Activated CD8-positive, alpha-beta memory T cell treated with anti-CD3 and anti-CD28 coated beads, Interleukin-2, amount 10 ng/mL, durations not matched to agents 7 days and 5 days (primary cell): ENCODE results near the gene LIMS1. TPM values are rescaled to one million over a fixed set of nuclear protein-coding genes. Genes with fewer than 3 reads are reported as not detected.

Experiments used
- ATAC-seq: fragments of 150-1000 bp; cut with Tn5 transposase; one replicate; pipeline ENCODE4 v1.10.0; 2021; ENCODE audit warnings: moderate library complexity
- CTCF ChIA-PET: fragments of 350-600 bp; sonication (Branson Sonifier 250); formaldehyde crosslinking; loops from one replicate; lab custom pipeline; 2021; ENCODE audit warnings: antibody characterized with exemption; lab: Charles Lee
- DNase-seq: peaks from one replicate; pipeline ENCODE4 v3.0.0-alpha.2; 2020
- H3K27ac Mint-ChIP-seq: one replicate; pipeline ENCODE4 v1.8.0; 2021; ENCODE audit warnings: mild to moderate bottlenecking, mixed read lengths
- H3K27me3 Mint-ChIP-seq: one replicate; pipeline ENCODE4 v1.8.0; 2021; ENCODE audit warnings: mixed read lengths
- H3K36me3 Mint-ChIP-seq: one replicate; pipeline ENCODE4 v1.8.0; 2021; ENCODE audit warnings: mild to moderate bottlenecking, mixed read lengths
- H3K4me1 Mint-ChIP-seq: one replicate; pipeline ENCODE4 v1.8.0; 2021; ENCODE audit warnings: mixed read lengths
- H3K4me3 Mint-ChIP-seq: one replicate; pipeline ENCODE4 v1.8.0; 2021; ENCODE audit warnings: mild to moderate bottlenecking, moderate library complexity, mixed read lengths
- H3K9me3 Mint-ChIP-seq: one replicate; pipeline ENCODE4 v1.8.0; 2022; ENCODE audit warnings: low read depth, mixed read lengths
- total RNA-seq, 2 experiments: library from RNA; stranded (reverse); gene quantifications; one replicate each; pipeline ENCODE4 v1.2.3, GENCODE V29; 2021

Gene LIMS1
- total RNA-seq, 2 experiments from 2014 or later = 57.2 to 58.2 TPM

DNA sequence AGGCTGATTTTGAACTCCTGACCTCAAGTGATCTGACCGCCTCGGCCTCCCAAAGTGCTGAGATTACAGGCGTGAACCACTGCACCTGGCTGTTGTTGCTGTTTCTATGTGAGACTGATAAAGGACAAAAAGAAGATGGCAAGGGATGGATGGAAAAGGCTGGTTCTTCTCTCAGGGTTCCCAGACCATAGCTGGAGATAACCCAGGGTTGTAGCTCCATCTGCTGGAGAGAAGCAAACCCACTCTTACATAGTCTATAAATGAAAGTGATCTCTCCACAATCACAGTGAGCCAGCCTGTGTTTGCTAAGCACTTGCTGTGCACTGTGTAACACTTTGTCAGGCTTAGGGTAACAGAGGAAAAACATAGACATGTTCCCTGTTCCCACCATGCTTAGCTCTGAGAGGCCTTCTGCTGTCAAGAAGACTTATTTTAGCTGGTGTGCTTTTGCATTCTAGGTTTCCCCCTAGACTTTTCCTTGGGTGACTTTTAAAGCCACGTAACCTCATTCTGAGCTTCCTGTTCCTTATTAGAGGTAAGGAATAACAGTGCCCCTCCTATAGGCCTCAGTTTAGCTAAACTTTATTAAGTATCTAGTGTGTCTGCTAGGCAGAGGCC, 49.7 kb downstream of the LIMS1 start:
- DNase-seq (peak; percentile 72), ATAC-seq (peak; percentile 88)
- no peak overlapping the region for H3K27ac Mint-ChIP-seq
- CTCF ChIA-PET = interaction anchor here (0.6 to 2.4 kb wide), 24 partner anchors 10 to 649 kb away, joined by 3 to 21 read pairs (median 4); partner anchors contain the start of genes LIMS1 and RANBP2
- H3K27me3 Mint-ChIP-seq = no peaks in the 10 kb centered on the region
- H3K4me3 Mint-ChIP-seq = no peak overlapping the region
- H3K9me3 Mint-ChIP-seq = no peaks in the 10 kb centered on the region
- H3K4me1 Mint-ChIP-seq = peaks cover 41% of the 10 kb centered on the region
- no peaks in the 10 kb centered on the region for H3K36me3 Mint-ChIP-seq

DNA sequence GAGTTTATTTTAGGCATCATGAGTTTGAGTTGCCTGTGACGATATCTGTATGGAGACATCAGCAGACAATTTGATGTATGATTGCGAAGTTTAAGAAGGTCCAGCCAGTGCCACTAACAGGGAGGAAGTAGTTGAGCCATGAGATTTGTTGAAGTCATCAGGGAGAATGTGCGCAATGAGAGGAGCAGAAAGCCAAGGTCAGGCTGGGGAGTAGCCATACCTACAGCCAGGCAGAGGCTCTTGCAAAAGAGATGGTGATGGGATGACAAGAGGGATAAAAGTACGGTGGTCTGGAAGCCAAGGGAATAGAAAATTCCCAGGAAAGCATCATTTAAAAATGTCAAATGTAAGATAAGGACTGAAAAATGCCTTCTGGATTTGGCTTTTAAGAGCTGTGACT, 51.2 kb downstream of the LIMS1 start:
- Mint-ChIP-seq H3K4me1 (peaks cover 41% of the 10 kb centered on the region), H3K36me3 (no peaks in the 10 kb centered on the region), H3K9me3 (no peaks in the 10 kb centered on the region), H3K27ac (no peak overlapping the region), H3K27me3 (no peaks in the 10 kb centered on the region), H3K4me3 (no peak overlapping the region)
- ATAC-seq (no peak), DNase-seq (no peak)
- CTCF ChIA-PET = interaction anchor here (1.0 to 1.9 kb wide), 2 partner anchors 51 to 165 kb away, joined by 3 to 12 read pairs; partner anchors contain the start of gene LIMS1

DNA sequence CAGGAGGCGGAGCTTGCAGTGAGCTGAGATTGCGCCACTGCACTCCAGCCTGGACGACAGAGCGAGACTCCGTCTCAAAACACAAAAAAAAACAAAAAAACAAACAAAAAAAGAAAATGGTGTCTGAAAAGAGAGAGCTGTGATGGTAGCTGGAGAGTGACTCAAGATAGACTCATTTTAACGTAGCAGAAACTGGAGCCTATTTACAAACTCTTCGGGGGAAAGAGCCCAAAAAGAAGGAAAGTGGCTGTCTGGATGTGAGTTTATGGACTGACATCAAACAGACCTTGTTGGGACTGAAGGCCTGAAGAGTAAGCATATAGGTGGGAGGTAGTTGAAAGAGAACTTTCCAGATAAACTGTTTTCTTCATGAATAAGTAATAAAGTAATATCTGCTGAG, 51.8 kb downstream of the LIMS1 start:
- no peaks in the 10 kb centered on the region for H3K9me3 Mint-ChIP-seq
- H3K36me3 Mint-ChIP-seq = no peaks in the 10 kb centered on the region
- no peak for DNase-seq
- no peaks in the 10 kb centered on the region for H3K27me3 Mint-ChIP-seq
- peaks cover 41% of the 10 kb centered on the region for H3K4me1 Mint-ChIP-seq
- no peak overlapping the region for H3K27ac Mint-ChIP-seq
- no peak overlapping the region for H3K4me3 Mint-ChIP-seq
- no peak for ATAC-seq
- CTCF ChIA-PET = interaction anchor here (0.7 to 1.6 kb wide), 3 partner anchors 48 to 165 kb away, joined by 3 read pairs; no protein-coding TSS in a partner anchor

DNA sequence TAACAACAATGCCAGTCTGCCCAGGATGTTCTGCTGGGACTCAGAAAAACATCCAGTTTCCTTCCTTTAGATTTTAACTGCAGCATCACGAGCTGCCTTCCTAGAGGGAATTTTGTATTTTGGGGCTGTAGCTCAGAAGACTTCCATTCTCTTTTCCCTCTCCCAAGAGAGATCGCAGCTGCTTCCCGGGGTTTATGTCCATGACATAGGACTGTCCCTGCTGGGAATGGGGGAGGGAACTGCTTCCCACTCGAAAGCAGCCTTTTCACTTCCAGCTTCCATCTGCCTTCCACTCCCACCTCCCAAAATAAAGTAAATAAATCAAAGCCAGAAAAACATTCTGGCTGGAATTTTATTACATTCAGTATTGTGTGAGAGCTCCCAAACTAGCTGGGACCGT, 52.4 kb downstream of the LIMS1 start:
- H3K4me3 Mint-ChIP-seq = no peak overlapping the region
- CTCF ChIA-PET = interaction anchor here (0.7 to 1.6 kb wide), 3 partner anchors 47 to 166 kb away, joined by 3 read pairs; no protein-coding TSS in a partner anchor
- DNase-seq (no peak), ATAC-seq (no peak)
- H3K36me3 Mint-ChIP-seq = no peaks in the 10 kb centered on the region
- H3K9me3 Mint-ChIP-seq = no peaks in the 10 kb centered on the region
- no peaks in the 10 kb centered on the region for H3K27me3 Mint-ChIP-seq
- H3K4me1 Mint-ChIP-seq = peaks cover 41% of the 10 kb centered on the region
- H3K27ac Mint-ChIP-seq = no peak overlapping the region

DNA sequence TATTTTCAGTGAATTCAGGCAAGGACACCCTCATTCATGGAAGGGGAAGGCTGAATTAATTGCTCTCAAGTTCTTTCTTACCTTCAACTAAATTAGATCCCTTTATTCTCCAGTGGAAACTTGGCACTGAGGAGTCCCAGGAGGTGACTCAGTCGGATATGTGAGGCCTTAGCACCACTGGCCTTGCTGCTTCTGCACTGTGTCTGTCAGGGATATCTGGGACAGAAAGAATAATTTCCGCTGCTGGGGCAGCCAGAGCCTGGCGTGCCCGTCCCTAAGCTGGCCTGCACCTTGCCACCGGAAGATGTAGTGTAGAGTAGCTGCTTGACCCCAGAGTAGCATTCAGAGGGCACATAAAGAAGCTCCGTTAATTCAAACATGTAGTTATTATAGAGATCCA, 53.4 kb downstream of the LIMS1 start:
- Mint-ChIP-seq H3K4me1 (peaks cover 39% of the 10 kb centered on the region), H3K36me3 (no peaks in the 10 kb centered on the region), H3K27ac (no peak overlapping the region), H3K27me3 (no peaks in the 10 kb centered on the region), H3K4me3 (no peak overlapping the region), H3K9me3 (no peaks in the 10 kb centered on the region)
- CTCF ChIA-PET = interaction anchor here (1.3 to 1.6 kb wide), 2 partner anchors 46 to 48 kb away, joined by 3 to 4 read pairs; no protein-coding TSS in a partner anchor
- no peak for DNase-seq
- no peak for ATAC-seq

DNA sequence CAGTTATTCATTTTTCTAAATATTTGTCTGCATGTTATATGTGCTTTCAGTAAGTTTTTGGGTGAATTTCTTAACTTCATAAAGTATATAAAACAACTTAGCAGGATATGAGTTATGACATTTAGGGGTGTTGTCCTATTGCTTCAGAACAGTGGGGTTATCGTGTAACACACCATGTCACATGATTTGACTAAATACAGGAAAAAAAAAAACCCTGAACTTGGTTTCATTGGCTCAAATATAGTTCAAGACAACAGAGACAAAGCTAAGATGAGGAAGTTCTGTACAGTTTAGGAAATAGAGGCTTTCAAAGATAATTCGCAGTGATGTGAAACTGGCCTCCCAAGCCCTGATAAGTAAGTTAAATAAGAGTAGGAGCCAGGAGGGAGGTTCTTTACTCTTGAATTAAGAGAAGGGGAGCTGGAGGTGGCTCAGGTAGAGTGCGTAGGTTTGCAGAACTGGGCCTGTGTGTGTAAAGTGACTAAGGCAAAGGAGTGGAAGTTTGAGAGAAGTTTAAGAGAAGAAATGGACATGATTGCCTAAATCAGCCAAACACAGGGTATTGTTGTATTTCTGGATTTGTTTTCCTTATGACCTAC, 53.9 kb downstream of the LIMS1 start:
- no peaks in the 10 kb centered on the region for H3K9me3 Mint-ChIP-seq
- peaks cover 38% of the 10 kb centered on the region for H3K4me1 Mint-ChIP-seq
- CTCF ChIA-PET = interaction anchor here (1.3 kb wide), 1 partner anchor 48 kb away, joined by 4 read pairs; no protein-coding TSS in a partner anchor
- H3K27ac Mint-ChIP-seq = no peak overlapping the region
- DNase-seq (no peak), ATAC-seq (no peak)
- H3K4me3 Mint-ChIP-seq = no peak overlapping the region
- H3K36me3 Mint-ChIP-seq = no peaks in the 10 kb centered on the region
- no peaks in the 10 kb centered on the region for H3K27me3 Mint-ChIP-seq

DNA sequence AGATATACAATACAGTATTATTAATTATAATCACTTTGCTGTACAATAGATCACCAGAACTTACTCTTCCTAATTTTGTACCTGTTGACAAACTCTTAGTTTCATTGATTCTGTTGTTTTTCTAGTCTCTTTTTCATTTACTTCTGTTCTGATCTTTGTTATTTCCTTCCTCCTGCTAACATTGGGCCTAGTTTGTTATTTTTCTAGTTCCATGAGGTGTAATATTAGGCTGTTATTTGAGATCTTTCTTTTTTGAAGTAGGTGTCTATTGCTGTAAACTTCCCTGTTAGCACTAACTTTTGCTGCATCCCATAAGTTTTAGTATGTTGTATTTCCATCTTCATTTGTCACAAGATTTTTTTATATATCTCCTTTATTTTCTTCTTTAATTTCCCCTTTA, 55.1 kb downstream of the LIMS1 start:
- DNase-seq = no peak
- CTCF ChIA-PET = no interaction called here
- no peak for ATAC-seq
- H3K9me3 Mint-ChIP-seq = no peaks in the 10 kb centered on the region
- H3K27ac Mint-ChIP-seq = no peak overlapping the region
- no peaks in the 10 kb centered on the region for H3K27me3 Mint-ChIP-seq
- no peaks in the 10 kb centered on the region for H3K36me3 Mint-ChIP-seq
- peaks cover 37% of the 10 kb centered on the region for H3K4me1 Mint-ChIP-seq
- no peak overlapping the region for H3K4me3 Mint-ChIP-seq

DNA sequence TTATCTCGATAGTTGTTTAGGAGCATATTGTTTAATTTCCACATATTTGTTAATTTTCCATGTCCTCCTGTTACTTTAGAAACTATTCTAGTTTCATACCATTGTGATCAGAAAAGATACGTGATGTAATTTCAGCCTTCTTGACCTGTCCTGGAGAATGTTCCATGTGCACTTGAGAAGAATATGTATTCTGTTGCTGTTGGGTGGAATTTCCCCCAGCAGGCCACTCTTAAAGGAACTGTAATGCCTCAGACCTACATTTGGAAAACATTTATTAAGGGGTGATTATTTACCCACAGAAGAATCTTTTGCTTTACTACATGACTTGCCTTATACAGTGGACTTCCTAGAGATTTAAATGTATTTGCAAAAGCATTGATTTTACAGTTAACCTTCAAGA, 55.5 kb downstream of the LIMS1 start:
- Mint-ChIP-seq H3K4me3 (no peak overlapping the region), H3K9me3 (no peaks in the 10 kb centered on the region), H3K27me3 (no peaks in the 10 kb centered on the region), H3K4me1 (peaks cover 38% of the 10 kb centered on the region), H3K27ac (no peak overlapping the region), H3K36me3 (no peaks in the 10 kb centered on the region)
- CTCF ChIA-PET = no interaction called here
- DNase-seq = no peak
- ATAC-seq = no peak

DNA sequence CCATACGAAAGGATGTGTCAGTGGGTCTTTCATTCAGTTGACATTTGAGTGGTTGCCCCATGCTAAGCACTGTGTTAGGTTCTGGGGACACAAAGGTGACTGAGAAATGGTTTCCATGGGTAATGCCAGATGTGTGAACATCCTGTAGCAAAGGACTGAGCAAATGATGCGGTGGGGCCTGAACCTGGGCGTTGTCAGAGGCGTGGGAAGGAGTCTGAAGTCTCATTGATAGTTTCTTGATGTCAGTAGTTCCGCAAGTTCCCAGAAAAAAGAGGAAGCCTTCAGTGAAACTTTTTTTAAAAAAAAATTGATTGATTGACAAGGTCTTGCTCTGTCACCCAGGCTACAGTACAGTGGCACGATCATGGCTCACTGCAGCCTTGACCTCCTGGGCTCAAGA, 56.9 kb downstream of the LIMS1 start:
- Mint-ChIP-seq H3K4me3 (no peak overlapping the region), H3K9me3 (no peaks in the 10 kb centered on the region)

DNA sequence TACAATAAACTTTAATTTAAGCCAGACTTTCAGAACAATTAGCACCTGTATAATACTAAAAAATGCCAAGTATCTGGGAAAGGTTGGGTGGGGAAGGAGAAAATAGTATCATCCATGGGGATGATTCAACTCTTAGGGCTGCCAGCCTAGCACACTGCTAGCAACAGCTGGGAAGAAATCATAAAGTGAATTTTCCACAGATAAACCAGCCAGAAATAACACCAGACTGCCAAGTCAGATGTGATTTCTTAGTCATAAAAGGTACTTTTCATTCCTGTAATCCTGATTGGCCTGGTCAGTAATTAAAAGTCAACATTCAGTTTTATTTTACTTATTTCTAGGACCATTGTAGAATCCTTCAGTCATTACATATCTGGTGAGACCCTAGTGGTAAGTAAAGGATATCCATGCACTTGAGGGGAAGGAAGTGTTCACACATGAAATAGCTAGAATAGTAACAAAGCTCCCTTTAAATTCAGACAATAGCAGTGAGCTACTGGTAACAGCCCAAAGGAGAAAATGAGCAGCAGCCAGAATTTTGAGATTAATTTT, 59.4 kb downstream of the LIMS1 start:
- no peak overlapping the region for H3K4me3 Mint-ChIP-seq
- no peaks in the 10 kb centered on the region for H3K9me3 Mint-ChIP-seq
- H3K4me1 Mint-ChIP-seq = peaks cover 48% of the 10 kb centered on the region
- ATAC-seq (peak; percentile 31), DNase-seq (no peak)
- H3K27me3 Mint-ChIP-seq = no peaks in the 10 kb centered on the region
- CTCF ChIA-PET = interaction anchor here (0.9 to 4.0 kb wide), 6 partner anchors 9 to 42 kb away, joined by 3 to 29 read pairs (median 5); no protein-coding TSS in a partner anchor
- no peaks in the 10 kb centered on the region for H3K36me3 Mint-ChIP-seq
- H3K27ac Mint-ChIP-seq = peak overlapping the region; percentile 75

More for the DNA sequence above, 56.9 kb downstream of the LIMS1 start:
- no peak for ATAC-seq
- DNase-seq = no peak
- Mint-ChIP-seq H3K4me1 (peaks cover 50% of the 10 kb centered on the region), H3K27me3 (no peaks in the 10 kb centered on the region), H3K27ac (no peak overlapping the region), H3K36me3 (no peaks in the 10 kb centered on the region)
- CTCF ChIA-PET = no interaction called here

DNA sequence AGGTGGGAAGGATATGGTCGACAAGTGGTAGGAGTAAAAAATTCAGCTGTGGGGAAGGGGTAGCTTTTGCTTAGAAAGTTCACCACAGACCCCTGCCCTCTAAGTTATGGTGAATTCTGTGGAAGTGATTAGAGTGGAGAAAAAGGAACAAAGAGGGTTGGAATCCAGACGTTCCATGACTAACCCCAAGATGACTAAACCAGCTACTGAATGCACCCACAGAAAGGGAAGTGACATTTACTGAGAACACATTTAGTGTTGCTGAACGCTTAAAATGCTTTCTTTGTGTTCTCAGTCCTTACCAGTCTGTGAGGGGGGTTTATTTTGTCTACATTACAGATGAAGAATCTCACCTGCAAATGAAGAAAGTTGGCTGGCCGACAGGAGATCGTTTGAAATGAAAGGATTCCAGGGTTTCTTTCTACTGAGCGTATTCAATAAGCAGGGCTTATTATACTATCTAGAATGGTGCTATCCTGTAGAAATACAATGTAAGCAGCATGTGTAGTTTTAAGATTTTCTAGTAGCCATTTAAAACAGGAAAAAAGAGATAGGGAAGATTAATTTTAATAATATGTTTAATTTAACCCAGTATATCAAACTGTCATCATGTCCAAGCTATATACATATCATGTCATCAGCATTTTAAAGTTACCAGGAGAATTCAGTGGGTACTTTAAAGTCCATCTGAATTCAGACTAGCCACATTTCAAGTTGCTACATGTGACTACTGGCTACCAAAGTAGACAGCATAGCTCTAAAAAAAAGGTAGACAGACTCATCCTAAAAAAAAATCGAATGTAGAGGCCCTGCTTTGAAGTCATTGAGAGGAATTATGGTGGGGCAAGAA, 60.1 kb downstream of the LIMS1 start:
- CTCF ChIA-PET = interaction anchor here (0.8 to 4.0 kb wide), 7 partner anchors 10 to 42 kb away, joined by 3 to 29 read pairs (median 5); no protein-coding TSS in a partner anchor
- peak; percentile 87 for ATAC-seq
- DNase-seq = peak; percentile 51
- Mint-ChIP-seq H3K4me1 (peaks cover 47% of the 10 kb centered on the region), H3K27me3 (no peaks in the 10 kb centered on the region), H3K27ac (peak overlapping the region; percentile 75), H3K4me3 (peak overlapping the region; percentile 50), H3K9me3 (no peaks in the 10 kb centered on the region), H3K36me3 (no peaks in the 10 kb centered on the region)

DNA sequence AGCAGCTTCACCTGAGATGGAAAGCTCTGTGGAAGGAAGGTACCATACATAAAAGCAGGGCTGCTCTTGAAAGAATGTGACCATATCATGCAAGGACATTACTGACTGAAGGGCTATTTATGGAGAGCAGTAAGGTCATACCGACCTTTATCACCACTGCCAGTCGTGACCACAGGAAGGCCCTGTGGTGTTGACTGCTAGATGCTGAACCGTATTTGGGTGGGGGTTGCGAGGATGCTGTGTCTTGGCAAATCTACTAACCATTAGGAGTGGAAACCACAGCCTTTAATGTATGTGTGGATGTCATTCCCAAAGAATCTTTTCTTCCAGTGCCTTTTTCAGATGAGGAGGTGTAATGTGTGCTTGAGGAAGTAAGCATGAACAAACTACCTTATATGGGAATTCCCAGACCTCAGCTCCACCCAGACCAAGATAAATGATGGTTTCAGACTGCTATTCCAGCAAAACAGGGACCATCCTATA, 60.8 kb downstream of the LIMS1 start:
- Mint-ChIP-seq H3K4me1 (peaks cover 42% of the 10 kb centered on the region), H3K9me3 (no peaks in the 10 kb centered on the region), H3K4me3 (peak overlapping the region; percentile 45), H3K36me3 (no peaks in the 10 kb centered on the region), H3K27me3 (no peaks in the 10 kb centered on the region), H3K27ac (peak overlapping the region; percentile 63)
- DNase-seq (peak; percentile 74), ATAC-seq (peak; percentile 20)
- CTCF ChIA-PET = interaction anchor here (0.8 to 4.0 kb wide), 5 partner anchors 10 to 41 kb away, joined by 5 to 29 read pairs (median 5); no protein-coding TSS in a partner anchor
